Mucosa of descending colon (tissue), 3 donors: ENCODE measurements around the gene NOXA1. TPM values are rescaled to one million over a fixed set of nuclear protein-coding genes. Genes with fewer than 3 reads are reported as not detected.

Experiments
- ATAC-seq: fragments of 200-7000 bp; cut with Tn5 transposase; one replicate; pipeline ENCODE4 v1.9.1; 2020; ENCODE audit warnings: mild to moderate bottlenecking, moderate library complexity
- DNase-seq, 3 donors: peaks; one replicate each; pipeline ENCODE4 v3.0.0-alpha.2; 2020
- H3K36me3 ChIP-seq: fragments of 200-600 bp; one replicate; pipeline ENCODE4 v1.8.0; 2021; ENCODE audit warnings: low read depth, mild to moderate bottlenecking
- H3K4me1 ChIP-seq: fragments of 200-600 bp; one replicate; pipeline ENCODE4 v1.8.0; 2021; ENCODE audit warnings: low read depth, mild to moderate bottlenecking
- H3K4me3 ChIP-seq: fragments of 200-600 bp; one replicate; pipeline ENCODE4 v1.8.0; 2021; ENCODE audit warnings: mild to moderate bottlenecking
- H3K9me3 ChIP-seq: fragments of 200-600 bp; one replicate; pipeline ENCODE4 v1.8.0; 2021; ENCODE audit warnings: mild to moderate bottlenecking
- intact Hi-C, 2 donors: fragments of 100-400 bp; cut with DNase I in 1 of 2; cut with micrococcal nuclease in 1 of 2; formaldehyde crosslinking; loops; one replicate each; pipeline versions ENCODE4 v1.11.0 to v1.11.1; 2022; cut with DNase I, micrococcal nuclease
- total RNA-seq, 3 donors: library from RNA; stranded (reverse); fragmentation: NEBNext Ultra II Directional in 2 of 3; extraction: Animal tissue kit (Norgen Biotek cat#: 25700) in 2 of 3; gene quantifications; one replicate each; pipeline versions ENCODE4 v1.2.1 to v1.2.4, GENCODE V29; 2021 to 2023
- TF ChIP-seq, protein P1 (sequence below): fragments of 200-600 bp; IDR thresholded peaks from one replicate; pipeline ENCODE4 v1.8.0; 2022; ENCODE audit warnings: antibody characterized with exemption, mild to moderate bottlenecking
- donor health status: DM: no; HTN: no; CAD: no; lungs with moderate emphysema.
- donor health status: DM: no; HTN: no; CAD: no.
- donor health status: DM: no; HTN: yes; CAD: no.

NOXA1 gene
- total RNA-seq, 3 donors from 2014 or later = 18.0 to 41.5 (median 27.2) TPM

DNA sequence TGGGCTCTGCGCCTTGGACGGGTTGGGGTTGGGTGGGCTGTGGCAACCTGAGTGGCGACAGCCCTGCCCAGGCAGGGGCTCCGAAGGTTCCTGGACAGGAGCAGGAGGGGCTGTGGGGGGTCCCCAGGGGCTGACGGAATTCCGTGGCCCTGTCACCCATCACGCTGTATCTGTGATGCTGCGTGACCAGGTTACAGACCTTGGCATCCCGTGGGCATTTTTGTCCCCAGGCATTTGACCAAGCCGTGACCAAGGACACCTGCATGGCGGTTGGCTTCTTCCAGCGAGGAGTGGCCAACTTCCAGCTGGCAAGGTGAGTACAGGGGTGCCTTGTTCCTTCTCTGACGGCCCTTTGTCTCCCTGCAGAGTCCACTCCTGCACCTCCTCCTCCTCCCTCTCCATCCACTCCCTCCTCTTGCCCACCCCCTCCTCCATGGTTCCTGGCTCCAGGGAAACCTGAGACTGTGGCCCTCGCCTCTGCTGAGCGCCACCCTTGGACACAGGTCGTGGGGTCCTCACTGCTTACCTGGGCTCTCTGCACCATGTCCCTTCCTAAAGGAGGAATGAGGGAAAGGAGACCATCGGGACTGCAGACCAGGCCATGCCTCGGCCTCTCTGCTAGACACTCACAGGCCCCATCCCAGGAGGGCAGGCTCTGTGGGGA lies 3.0 kb downstream of the NOXA1 start:
- intact Hi-C loops = no loop called here
- DNase-seq = peak in 2 of 3 donors; percentile 31 to 50
- H3K4me3 ChIP-seq = no peak overlapping the region
- no peaks in the 10 kb centered on the region for H3K9me3 ChIP-seq
- no peak for ATAC-seq
- H3K4me1 ChIP-seq = peaks cover 19% of the 10 kb centered on the region
- TF ChIP-seq, protein P1, sequence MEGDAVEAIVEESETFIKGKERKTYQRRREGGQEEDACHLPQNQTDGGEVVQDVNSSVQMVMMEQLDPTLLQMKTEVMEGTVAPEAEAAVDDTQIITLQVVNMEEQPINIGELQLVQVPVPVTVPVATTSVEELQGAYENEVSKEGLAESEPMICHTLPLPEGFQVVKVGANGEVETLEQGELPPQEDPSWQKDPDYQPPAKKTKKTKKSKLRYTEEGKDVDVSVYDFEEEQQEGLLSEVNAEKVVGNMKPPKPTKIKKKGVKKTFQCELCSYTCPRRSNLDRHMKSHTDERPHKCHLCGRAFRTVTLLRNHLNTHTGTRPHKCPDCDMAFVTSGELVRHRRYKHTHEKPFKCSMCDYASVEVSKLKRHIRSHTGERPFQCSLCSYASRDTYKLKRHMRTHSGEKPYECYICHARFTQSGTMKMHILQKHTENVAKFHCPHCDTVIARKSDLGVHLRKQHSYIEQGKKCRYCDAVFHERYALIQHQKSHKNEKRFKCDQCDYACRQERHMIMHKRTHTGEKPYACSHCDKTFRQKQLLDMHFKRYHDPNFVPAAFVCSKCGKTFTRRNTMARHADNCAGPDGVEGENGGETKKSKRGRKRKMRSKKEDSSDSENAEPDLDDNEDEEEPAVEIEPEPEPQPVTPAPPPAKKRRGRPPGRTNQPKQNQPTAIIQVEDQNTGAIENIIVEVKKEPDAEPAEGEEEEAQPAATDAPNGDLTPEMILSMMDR = no peak
- no peaks in the 10 kb centered on the region for H3K36me3 ChIP-seq

DNA sequence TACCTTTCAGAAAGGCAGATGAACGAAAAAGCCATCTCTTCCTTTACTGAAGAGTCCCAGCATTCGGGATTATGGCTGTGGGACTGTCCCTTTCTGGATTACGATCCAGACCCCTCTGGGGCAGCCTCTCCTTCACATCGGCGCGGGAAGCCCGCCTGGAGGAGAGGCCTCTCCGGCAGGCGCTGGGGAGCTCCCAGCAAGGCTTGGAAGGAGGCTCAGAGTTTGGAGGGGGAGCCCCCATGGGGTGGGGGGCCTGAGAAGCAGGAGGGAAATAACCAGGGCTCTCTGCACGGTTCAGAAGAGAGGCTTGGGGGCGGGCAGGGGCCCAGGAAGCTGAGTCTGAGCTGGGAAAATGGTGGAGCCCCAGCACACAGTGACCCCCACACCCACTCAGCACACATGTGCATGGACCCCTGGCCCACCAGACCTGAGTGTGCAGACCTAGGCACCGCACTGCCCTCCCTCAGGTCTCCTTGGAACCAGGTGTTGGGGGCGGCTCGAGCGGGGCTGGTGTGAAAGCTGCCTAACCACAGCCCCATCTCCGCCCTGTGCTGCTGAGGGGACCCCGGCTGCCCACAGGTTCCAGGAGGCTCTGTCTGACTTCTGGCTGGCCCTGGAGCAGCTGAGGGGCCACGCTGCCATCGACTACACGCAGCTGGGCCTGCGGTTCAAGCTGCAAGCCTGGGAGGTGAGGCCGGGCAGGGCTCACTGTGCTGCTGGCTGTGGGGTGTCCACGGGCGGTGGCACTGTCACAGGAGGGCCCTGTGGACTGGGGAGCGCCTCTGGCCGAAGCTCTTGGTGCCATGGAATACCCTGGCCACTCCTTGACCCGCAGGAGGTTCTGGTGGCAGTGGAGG lies 4.5 kb downstream of the NOXA1 start:
- Histone ChIP-seq H3K4me1 (peaks cover 11% of the 10 kb centered on the region), H3K4me3 (no peak overlapping the region), H3K36me3 (no peaks in the 10 kb centered on the region), H3K9me3 (no peaks in the 10 kb centered on the region)
- TF ChIP-seq, protein P1 = no peak
- DNase-seq (peak in 2 of 3 donors; percentile 33 to 50), ATAC-seq (no peak)
- intact Hi-C loops = no loop called here

GRCh38 chr9:137428311-137428630 lies 5.1 kb downstream of the NOXA1 start:
- DNase-seq = peak in 1 of 3 donors; percentile 40
- H3K4me3 ChIP-seq = no peak overlapping the region
- TF ChIP-seq, protein P1 = no peak
- H3K9me3 ChIP-seq = no peaks in the 10 kb centered on the region
- no peaks in the 10 kb centered on the region for H3K36me3 ChIP-seq
- intact Hi-C loops = no loop called here
- ATAC-seq = no peak
- H3K4me1 ChIP-seq = peaks cover 11% of the 10 kb centered on the region

GRCh38 chr9:137428841-137429545 lies 5.8 kb downstream of the NOXA1 start:
- DNase-seq (peak in 2 of 3 donors; percentile 44 to 57), ATAC-seq (peak; percentile 2)
- peaks cover 11% of the 10 kb centered on the region for H3K4me1 ChIP-seq
- TF ChIP-seq, protein P1 = no peak
- no peak overlapping the region for H3K4me3 ChIP-seq
- H3K9me3 ChIP-seq = no peaks in the 10 kb centered on the region
- H3K36me3 ChIP-seq = no peaks in the 10 kb centered on the region
- intact Hi-C loops = no loop called here

GRCh38 chr9:137429546-137429890 lies 6.3 kb downstream of the NOXA1 start:
- Histone ChIP-seq H3K36me3 (no peaks in the 10 kb centered on the region), H3K4me1 (peaks cover 6% of the 10 kb centered on the region), H3K9me3 (no peaks in the 10 kb centered on the region), H3K4me3 (no peak overlapping the region)
- DNase-seq (no peak), ATAC-seq (peak; percentile 4)
- intact Hi-C loops = no loop called here
- TF ChIP-seq, protein P1 = no peak
